PC-3 (cell line): ENCODE measurements around the gene ZNF710. TPM values are rescaled to one million over a fixed set of nuclear protein-coding genes. Genes with fewer than 3 reads are reported as not detected.
"Not testable (repeated sequence)": the region's sequence is repeated elsewhere in the genome, so short reads cannot be mapped to it uniquely, and the experiment has no call there.

Source experiments
- ATAC-seq: fragments of 200-7000 bp; cut with Tn5 transposase; 2 replicates; pipeline ENCODE4 v1.9.1; 2020; ENCODE audit warnings: mild to moderate bottlenecking, moderate library complexity
- BruUV-seq: library from RNA; stranded (reverse); fragments of 400-500 nt; replicated peaks from 2 replicates; lab custom pipeline; 2021; lab: Mats Ljungman, UMichigan
- CTCF ChIA-PET: fragments of 300-600 bp; sonication (Branson Sonifier 250); formaldehyde crosslinking; loops from one replicate; lab custom pipeline; 2022; ENCODE audit warnings: antibody characterized with exemption; lab: Charles Lee
- POLR2A ChIA-PET: fragments of 300-600 bp; sonication (Branson Sonifier 250); formaldehyde crosslinking; loops from one replicate; lab custom pipeline; 2022; ENCODE audit warnings: antibody characterized with exemption; ENCODE audit not compliant: unreplicated experiment; lab: Charles Lee
- DNase-seq: peaks from one replicate; pipeline ENCODE4 v3.0.0-alpha.2; 2015
- H2AFZ ChIP-seq: fragments of 300-600 bp; sonication (generic); 2 replicates; pipeline ENCODE4 v1.6.0; 2016; ENCODE audit warnings: antibody characterized with exemption, low read length
- H3F3A ChIP-seq: fragments of 300-600 bp; sonication (generic); one replicate; pipeline ENCODE4 v1.6.0; 2017; ENCODE audit warnings: antibody characterized with exemption, low read length, control low read depth, mild to moderate bottlenecking; ENCODE audit not compliant: unreplicated experiment
- H3K27ac ChIP-seq: fragments of 300-600 bp; sonication (generic); 2 replicates; pipeline ENCODE4 v1.5.1; 2016; ENCODE audit warnings: mild to moderate bottlenecking, low read length
- H3K27me3 ChIP-seq: fragments of 300-600 bp; sonication (generic); 2 replicates; pipeline ENCODE4 v1.6.1; 2016; ENCODE audit warnings: low read length, mixed read lengths
- H3K36me3 ChIP-seq: fragments of 300-600 bp; sonication (generic); 2 replicates; pipeline ENCODE4 v1.6.1; 2016; ENCODE audit warnings: low read depth, mixed run types, low read length, mixed read lengths
- H3K4me1 ChIP-seq: fragments of 300-600 bp; sonication (generic); 2 replicates; pipeline ENCODE4 v1.5.1; 2016; ENCODE audit warnings: low read length; ENCODE audit not compliant: insufficient read depth
- H3K4me2 ChIP-seq: fragments of 300-600 bp; sonication (generic); 2 replicates; pipeline ENCODE4 v1.6.0; 2016; ENCODE audit warnings: low read length
- H3K4me3 ChIP-seq: fragments of 300-600 bp; sonication (generic); 2 replicates; pipeline ENCODE4 v1.5.1; 2016; ENCODE audit warnings: mild to moderate bottlenecking, low read length, mixed read lengths
- H3K79me2 ChIP-seq: fragments of 300-600 bp; sonication (generic); 2 replicates; pipeline ENCODE4 v1.6.1; 2017; ENCODE audit warnings: low read length, mixed read lengths
- H3K9ac ChIP-seq: fragments of 300-600 bp; sonication (generic); 2 replicates; pipeline ENCODE4 v1.6.0; 2016; ENCODE audit warnings: mild to moderate bottlenecking, low read length
- H3K9me2 ChIP-seq: fragments of 300-600 bp; sonication (generic); replicated peaks from 2 replicates; pipeline ENCODE4 v1.6.1; 2016; ENCODE audit warnings: mixed run types, low read length, mixed read lengths
- H3K9me3 ChIP-seq: fragments of 300-600 bp; sonication (generic); 2 replicates; pipeline ENCODE4 v1.6.1; 2016; ENCODE audit warnings: low read length, mixed read lengths
- H4K20me1 ChIP-seq: fragments of 300-600 bp; sonication (generic); 2 replicates; pipeline ENCODE4 v1.6.1; 2016; ENCODE audit warnings: low read length, mixed read lengths
- EZH2 ChIP-seq: fragments of 300-600 bp; sonication (generic); IDR thresholded peaks from one replicate; pipeline ENCODE4 v1.6.1; 2017; ENCODE audit warnings: antibody characterized with exemption, mild to moderate bottlenecking, low read length; ENCODE audit not compliant: unreplicated experiment
- EZH2phosphoT487 ChIP-seq: fragments of 300-600 bp; sonication (generic); IDR thresholded peaks from 2 replicates; pipeline ENCODE4 v1.6.1; 2018; ENCODE audit warnings: mild to moderate bottlenecking, antibody characterized with exemption, low read length, borderline replicate concordance
- intact Hi-C: fragments of 100-400 bp; cut with micrococcal nuclease; formaldehyde crosslinking; loops from 2 replicates; pipeline ENCODE4 v1.9.0; 2023
- total RNA-seq: library from RNA; depleted of rRNA; stranded (reverse); fragments of >200 nt; gene quantifications from 2 replicates; pipeline ENCODE4 v1.2.3, GENCODE V29; 2014
- TF ChIP-seq, protein P1 (sequence below): fragments of 300-600 bp; sonication (generic); conservative IDR thresholded peaks from 2 replicates; pipeline ENCODE4 v1.5.1; 2017; ENCODE audit warnings: antibody characterized with exemption, low read depth, mild to moderate bottlenecking, low read length

ZNF710 gene
- total RNA-seq, 1 experiment from 2014 or later = 12.9 TPM

DNA sequence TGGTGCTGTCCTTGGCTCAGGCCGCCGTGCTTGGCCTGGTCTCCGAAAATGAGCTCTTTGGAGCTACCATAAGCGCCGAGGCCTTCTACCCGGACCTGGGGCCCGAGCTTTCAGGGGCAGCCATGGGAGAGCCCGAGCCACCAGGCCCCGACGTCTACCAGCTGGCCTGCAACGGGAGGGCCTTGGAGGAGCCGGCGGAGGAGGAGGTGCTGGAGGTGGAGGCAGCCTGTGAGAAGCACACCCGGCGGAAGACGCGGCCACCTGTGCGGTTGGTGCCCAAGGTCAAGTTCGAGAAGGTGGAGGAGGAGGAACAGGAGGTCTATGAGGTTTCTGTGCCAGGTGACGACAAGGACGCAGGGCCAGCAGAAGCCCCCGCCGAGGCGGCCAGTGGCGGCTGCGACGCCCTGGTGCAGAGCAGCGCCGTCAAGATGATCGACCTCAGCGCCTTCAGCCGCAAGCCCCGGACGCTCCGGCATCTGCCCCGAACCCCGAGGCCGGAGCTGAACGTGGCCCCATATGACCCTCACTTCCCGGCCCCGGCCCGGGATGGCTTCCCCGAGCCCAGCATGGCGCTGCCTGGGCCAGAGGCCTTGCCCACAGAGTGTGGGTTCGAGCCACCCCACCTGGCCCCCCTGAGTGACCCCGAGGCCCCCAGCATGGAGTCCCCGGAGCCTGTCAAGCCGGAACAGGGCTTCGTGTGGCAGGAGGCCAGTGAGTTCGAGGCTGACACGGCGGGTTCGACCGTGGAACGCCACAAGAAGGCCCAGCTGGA lies 66.2 kb downstream of the ZNF710 start:
- no peak for ATAC-seq
- ChIA-PET POLR2A (no interaction called here), CTCF (no interaction called here)
- DNase-seq = no peak
- Histone ChIP-seq H3K9me3 (no peaks in the 10 kb centered on the region), H3K79me2 (no peaks in the 10 kb centered on the region), H3K9me2 (no peaks in the 10 kb centered on the region), H2AFZ (no peak overlapping the region), H3K4me2 (no peak overlapping the region), H3F3A (no peaks in the 10 kb centered on the region), H4K20me1 (no peaks in the 10 kb centered on the region), H3K4me1 (no peaks in the 10 kb centered on the region), H3K4me3 (no peak overlapping the region), H3K27ac (no peak overlapping the region), H3K27me3 (no peaks in the 10 kb centered on the region), H3K9ac (no peak overlapping the region), H3K36me3 (no peaks in the 10 kb centered on the region; the same call in 1 of the 2 replicates)
- no TSS peak for BruUV-seq
- intact Hi-C loops = no loop called here
- TF ChIP-seq EZH2phosphoT487 (no peak), EZH2 (no peak)
- TF ChIP-seq, protein P1, sequence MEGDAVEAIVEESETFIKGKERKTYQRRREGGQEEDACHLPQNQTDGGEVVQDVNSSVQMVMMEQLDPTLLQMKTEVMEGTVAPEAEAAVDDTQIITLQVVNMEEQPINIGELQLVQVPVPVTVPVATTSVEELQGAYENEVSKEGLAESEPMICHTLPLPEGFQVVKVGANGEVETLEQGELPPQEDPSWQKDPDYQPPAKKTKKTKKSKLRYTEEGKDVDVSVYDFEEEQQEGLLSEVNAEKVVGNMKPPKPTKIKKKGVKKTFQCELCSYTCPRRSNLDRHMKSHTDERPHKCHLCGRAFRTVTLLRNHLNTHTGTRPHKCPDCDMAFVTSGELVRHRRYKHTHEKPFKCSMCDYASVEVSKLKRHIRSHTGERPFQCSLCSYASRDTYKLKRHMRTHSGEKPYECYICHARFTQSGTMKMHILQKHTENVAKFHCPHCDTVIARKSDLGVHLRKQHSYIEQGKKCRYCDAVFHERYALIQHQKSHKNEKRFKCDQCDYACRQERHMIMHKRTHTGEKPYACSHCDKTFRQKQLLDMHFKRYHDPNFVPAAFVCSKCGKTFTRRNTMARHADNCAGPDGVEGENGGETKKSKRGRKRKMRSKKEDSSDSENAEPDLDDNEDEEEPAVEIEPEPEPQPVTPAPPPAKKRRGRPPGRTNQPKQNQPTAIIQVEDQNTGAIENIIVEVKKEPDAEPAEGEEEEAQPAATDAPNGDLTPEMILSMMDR = no peak

DNA sequence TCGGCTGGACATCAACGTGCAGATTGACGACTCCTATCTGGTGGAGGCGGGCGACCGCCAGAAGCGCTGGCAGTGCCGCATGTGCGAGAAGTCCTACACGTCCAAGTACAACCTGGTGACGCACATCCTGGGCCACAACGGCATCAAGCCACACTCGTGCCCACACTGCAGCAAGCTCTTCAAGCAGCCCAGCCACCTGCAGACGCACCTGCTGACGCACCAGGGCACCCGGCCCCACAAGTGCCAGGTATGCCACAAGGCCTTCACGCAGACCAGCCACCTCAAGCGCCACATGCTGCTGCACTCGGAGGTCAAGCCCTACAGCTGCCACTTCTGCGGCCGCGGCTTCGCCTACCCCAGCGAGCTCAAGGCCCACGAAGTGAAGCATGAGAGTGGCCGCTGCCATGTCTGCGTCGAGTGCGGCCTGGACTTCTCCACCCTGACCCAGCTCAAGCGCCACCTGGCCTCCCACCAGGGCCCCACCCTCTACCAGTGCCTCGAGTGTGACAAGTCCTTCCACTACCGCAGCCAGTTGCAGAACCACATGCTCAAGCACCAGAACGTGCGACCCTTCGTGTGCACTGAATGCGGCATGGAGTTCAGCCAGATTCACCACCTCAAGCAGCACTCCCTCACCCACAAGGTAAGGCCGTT lies 67.0 kb downstream of the ZNF710 start:
- H3K9ac ChIP-seq = no peak overlapping the region
- H3K4me3 ChIP-seq = no peak overlapping the region
- ChIA-PET POLR2A (no interaction called here), CTCF (no interaction called here)
- TF ChIP-seq, protein P1 = no peak
- no peak for TF ChIP-seq EZH2phosphoT487
- TF ChIP-seq EZH2 = no peak
- DNase-seq (no peak), ATAC-seq (no peak)
- H3K4me2 ChIP-seq = no peak overlapping the region
- H2AFZ ChIP-seq = no peak overlapping the region
- no peaks in the 10 kb centered on the region for H3F3A ChIP-seq
- BruUV-seq = no TSS peak
- no peaks in the 10 kb centered on the region for H3K9me3 ChIP-seq
- no peak overlapping the region for H3K27ac ChIP-seq
- H3K9me2 ChIP-seq = no peaks in the 10 kb centered on the region
- H3K36me3 ChIP-seq = no peaks in the 10 kb centered on the region; the same call in 1 of the 2 replicates
- H3K79me2 ChIP-seq = no peaks in the 10 kb centered on the region
- no peaks in the 10 kb centered on the region for H4K20me1 ChIP-seq
- no peaks in the 10 kb centered on the region for H3K27me3 ChIP-seq
- intact Hi-C loops = no loop called here
- H3K4me1 ChIP-seq = no peaks in the 10 kb centered on the region

DNA sequence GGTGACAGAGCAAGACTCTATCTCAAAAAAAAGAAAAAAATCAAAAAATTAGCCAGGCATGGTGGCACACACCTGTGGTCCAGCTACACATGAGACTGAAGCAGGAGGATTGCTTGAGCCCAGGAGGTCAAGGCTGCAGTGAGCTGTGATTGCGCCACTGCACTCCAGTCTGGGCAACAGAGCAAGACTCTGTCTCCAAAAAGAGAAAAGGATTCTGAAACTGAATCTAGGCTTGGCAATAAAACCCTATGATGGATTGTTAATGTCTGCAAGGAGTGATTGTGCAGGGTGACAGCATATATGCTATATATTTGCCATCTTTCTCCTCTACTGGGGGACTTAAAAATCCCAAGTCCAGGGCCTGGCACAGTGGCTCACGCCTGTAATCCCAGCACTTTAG lies 69.5 kb downstream of the ZNF710 start:
- H3K9ac ChIP-seq, H3K27me3 ChIP-seq, H3K79me2 ChIP-seq, H3K4me3 ChIP-seq, DNase-seq, CTCF ChIA-PET, H3K9me2 ChIP-seq, H3K4me1 ChIP-seq, H3K36me3 ChIP-seq, H3K4me2 ChIP-seq, BruUV-seq, POLR2A ChIA-PET, ATAC-seq, H3F3A ChIP-seq, H2AFZ ChIP-seq, H4K20me1 ChIP-seq, H3K9me3 ChIP-seq, H3K27ac ChIP-seq: not testable (repeated sequence)
- intact Hi-C loops = loop anchor here (1.0 kb wide), 3 partner anchors 65 to 172 kb away; no protein-coding TSS in a partner anchor
